ENCODE data around the gene ARRB1.
"Not testable (repeated sequence)": the region's sequence is repeated elsewhere in the genome, so short reads cannot be mapped to it uniquely, and the experiment has no call there.

The ARRB1 gene

DNA sequence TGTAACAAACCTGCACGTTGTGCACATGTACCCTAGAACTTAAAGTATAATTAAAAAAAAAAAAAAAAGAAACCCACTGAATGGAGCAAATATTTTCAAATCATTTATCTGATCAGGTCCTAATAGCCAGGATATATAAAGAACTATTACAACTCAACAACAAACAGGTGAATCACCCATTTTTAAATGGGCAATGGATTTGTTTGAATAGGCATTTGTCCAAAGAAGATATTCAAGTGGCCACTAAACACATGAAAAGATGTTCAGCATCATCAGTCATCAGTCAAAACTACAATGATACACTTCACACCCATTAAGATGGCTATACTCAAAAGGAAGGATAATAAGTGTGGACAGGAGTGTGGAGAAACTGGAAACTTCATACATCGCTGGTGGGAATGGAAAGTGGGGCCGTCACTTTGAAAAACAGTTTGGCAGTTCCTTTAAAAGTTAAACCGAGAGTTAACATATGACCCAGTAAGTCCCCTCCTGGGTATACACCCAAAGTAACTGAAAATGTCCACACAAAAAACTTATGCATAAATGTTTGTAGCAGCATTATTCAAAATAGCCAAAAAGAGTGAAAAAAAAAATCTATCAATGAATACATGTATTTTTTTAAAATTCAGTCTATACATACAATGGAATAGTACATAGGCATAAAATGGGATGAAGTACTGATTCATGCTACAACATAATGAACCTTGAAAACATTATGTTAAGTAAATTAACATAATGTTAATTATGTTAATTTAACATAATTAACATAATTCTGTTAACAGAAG, 53.1 kb downstream of the ARRB1 start:
- DNase-seq, result no peak

DNA sequence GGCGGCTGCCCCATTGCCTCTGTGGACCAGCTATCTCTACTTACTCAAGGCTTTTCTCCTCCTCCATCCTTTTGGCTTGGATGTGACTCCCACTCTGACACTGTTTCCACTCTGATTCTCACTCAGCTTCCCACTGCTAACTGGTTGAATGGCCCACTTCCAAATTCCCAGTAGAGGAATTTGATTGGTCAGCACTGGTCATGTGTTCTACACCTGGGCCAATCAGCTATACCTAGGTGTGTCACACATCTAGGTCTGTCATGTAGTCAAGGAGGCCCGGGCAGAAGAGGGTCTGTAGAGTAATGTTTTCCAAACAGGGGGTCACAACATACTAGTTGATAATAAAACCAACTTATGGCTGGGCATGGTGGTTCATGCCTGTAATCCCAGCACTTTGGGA, 57.6 kb downstream of the ARRB1 start:
- no peak for DNase-seq

DNA sequence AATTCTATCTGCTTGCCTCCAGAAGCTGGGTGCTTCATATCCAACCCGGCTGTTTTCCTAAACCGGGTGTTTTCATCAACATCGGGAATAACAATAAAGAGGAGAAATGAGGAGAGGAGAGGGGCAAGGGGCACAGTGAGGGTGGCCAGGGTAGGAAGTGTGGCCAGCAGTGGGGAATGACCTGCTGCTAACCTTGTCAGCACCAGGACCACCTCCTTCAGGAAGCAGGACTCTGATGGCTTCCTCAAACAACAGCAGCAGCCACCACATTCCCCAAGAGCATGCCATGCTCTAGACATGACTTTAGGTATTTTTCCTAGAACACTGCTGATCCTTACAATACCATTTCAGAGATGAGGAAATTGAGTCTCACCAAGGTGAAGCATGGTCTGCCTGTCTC, 58.5 kb downstream of the ARRB1 start:
- no peak for DNase-seq

GRCh38 chr11:75291741-75292140, 59.7 kb downstream of the ARRB1 start:
- no peak for DNase-seq

DNA sequence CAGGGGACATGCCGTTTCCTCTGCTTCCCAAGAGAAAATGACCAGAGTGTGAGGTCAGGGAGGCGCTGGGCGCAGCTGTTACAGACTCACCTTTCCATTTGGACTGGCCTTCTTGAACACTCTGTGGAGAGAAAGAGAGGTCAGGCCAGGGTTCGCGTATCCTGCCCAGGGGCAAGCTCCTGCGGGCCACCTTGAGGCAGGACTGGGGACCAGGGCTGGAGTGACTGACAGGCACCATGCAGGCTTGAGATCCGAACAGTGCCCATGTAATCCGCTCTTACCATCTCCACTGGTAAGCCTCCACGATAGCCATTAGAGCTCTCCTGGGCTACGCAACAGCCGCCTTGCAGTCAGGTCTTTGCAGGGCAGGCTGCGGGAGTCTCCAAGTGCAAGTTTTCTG, 61.5 kb downstream of the ARRB1 start:
- no peak for DNase-seq

DNA sequence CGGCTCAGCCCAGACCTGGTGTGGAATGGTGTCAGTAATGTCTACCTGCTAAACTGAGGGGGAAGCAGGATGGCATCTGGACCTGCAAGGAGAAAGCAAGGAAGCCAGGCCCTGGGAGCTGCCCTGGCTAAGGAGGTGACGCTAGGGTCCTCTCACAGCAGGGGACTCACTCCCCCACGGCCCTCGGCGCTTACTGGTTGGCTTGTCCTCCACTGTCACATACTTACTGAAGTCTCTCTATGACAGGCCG, 62.0 kb downstream of the ARRB1 start:
- no peak for DNase-seq

GRCh38 chr11:75287579-75287978, 63.9 kb downstream of the ARRB1 start:
- DNase-seq, result no peak

GRCh38 chr11:75286826-75287465, 64.5 kb downstream of the ARRB1 start:
- DNase-seq, result no peak

- DNase-seq, result no peak
These were observed 65.6 kb downstream of the ARRB1 start for GRCh38 chr11:75285776-75286360.

- DNase-seq, result no peak
These were observed 68.0 kb downstream of the ARRB1 start for GRCh38 chr11:75283391-75283931.

- peak; percentile 32 for DNase-seq
These were observed 69.9 kb downstream of the ARRB1 start for GRCh38 chr11:75281469-75282095.

DNA sequence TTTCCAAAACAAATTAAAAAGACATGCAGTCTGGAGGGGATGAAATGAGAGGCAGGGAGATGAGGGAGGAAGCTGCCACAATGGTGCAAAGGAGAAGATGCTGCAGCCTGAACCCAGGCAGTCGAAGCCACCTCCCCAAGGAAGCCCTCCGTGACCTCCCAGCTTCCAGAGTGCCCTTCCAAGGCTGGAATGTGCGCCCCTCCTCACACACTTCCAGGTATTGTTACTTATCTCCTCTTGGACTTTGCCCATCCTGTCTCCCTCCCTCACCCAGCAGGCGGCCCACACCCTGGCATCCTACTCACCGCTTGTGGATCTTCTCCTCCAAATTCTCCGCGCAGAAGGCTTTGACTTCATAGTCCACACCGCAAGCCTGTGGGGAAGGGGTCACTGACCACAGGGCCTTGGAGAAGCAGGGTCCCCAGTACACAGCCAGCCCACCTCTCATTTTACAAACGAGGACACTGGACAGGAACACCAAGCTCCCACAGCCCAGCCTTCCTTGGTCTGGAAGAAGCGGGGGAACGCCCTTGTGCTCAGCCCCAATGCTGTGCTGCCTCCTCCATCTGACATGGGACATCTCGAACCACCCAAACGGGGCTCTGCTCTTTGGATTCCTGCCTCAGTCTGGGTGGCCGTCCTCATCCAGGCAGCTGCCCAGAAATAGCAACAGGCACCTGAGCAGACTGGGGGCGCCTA, 70.5 kb downstream of the ARRB1 start:
- DNase-seq, result no peak

DNA sequence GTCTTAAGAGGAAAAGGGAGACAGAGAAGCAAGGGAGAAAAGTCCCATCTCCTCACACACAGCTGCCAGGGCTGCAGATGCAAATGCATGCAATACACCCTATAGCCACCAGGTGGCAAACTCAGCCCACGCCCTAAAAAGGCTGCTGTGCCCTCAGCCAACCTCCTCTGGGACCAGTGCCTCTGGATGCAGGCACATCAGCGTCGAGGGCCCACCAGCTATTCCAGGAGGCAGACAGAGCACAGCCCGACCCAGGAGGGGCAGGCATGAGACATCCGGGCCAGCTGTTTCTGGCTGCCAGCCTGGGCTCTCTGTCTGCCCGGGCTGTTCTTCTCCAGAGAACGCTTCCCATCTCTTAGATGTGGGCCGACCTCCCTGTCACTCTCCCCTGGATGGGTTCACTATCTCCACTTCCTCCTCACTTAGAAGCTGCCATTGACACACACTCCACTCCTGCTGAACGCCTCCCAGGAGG, 71.2 kb downstream of the ARRB1 start:
- DNase-seq, result peak; percentile 76

GRCh38 chr11:75279273-75279672, 72.2 kb downstream of the ARRB1 start:
- no peak for DNase-seq

DNA sequence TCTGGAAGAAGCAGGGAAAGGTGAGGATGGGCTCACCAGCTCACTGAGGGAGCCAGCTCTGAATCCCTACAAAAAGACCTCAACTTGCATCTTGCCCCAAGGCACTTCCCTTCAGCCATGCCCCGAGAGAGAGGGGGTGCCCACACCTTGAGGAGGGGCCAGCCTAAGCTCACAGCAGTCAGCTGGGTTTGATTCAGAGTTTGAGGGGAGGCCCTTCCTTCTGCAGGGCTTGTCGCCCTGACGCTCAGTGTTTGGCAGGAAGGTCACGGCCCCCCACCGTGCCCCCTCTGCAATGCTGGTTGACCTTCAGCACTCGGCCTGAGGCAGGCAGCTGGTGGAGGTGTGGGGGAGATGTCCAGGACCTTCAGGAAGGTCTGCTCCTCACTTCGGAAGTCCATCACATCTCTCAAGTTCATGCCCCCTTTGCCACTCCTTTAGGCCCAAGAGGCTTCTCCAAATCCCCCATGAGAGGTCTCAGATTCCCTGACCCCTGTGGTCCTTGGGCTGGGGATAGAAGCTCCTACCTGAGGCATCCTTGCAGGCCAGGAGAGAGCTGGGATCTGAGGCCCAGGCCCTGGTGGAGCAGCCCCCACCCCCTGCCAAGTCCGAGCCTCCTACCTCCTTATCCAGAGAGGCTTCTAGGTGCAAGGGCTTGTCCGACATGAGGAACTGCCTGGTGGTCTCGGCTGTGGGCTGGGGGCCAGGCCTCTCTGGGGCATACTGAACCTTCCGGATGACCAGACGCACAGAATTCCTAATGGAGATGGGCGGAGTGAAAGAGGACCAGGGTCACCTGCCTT, 73.3 kb downstream of the ARRB1 start:
- no peak for DNase-seq

GRCh38 chr11:75277211-75277805, 74.2 kb downstream of the ARRB1 start:
- DNase-seq, result no peak

GRCh38 chr11:75276686-75277085, 74.8 kb downstream of the ARRB1 start:
- DNase-seq, result no peak

GRCh38 chr11:75276186-75276585, 75.3 kb downstream of the ARRB1 start:
- DNase-seq, result no peak

DNA sequence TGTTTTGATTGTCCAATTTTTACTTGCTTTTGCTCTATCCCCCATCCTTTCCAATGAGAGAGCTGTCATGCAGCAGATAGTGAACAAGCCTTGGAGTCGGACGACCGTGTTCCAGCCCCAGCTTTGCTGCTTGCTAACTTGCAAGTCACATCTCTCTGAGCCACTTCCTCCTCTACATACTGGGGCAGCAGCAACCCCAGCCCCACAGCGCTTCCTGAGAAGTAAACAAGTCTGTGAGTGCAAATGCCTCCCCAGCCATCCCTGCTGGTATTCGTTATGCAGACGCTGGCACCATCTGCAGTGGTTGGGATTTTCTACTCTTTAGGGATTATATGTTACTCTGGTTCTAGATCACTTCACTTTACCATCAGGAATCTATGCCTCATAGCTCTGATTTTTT, 75.9 kb downstream of the ARRB1 start:
- peak; percentile 27 for DNase-seq

DNA sequence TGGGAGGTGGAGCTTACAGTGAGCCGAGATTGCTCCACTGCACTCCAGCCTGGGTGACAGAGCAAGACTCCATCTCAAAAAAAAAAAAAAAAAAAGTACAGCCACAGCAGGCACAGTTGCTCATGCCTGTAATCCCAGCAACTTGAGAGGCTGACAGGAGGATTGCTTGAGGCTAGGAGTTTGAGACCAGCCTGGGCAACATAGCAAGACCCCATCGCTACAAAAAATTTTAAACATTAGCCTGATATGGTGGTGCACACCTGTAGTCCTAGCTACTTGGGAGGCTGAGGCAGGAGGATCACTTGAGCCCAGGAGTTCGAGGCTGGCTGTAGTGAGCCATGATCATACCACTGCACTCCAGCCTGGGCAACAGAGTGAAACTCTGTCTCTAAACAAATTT, 76.7 kb downstream of the ARRB1 start:
- not testable (repeated sequence) for DNase-seq
